Ovary (tissue), 3 donors: ENCODE measurements around the gene SNCAIP.

Experiments
- POLR2A ChIP-seq: fragments of 450-650 bp; IDR thresholded peaks from one replicate; pipeline ENCODE4 v1.6.1; 2017; ENCODE audit warnings: antibody characterized with exemption, mild to moderate bottlenecking, moderate library complexity
- TF ChIP-seq, protein P1 (sequence below), 3 donors: fragments of 450-650 bp in 2 of 3; fragments of 200-600 bp in 1 of 3; IDR thresholded peaks; one replicate each; pipeline versions ENCODE4 v1.5.1 to v1.8.0; 2016 to 2022; ENCODE audit warnings: antibody characterized with exemption in 3 of 3, mild to moderate bottlenecking in 1 of 3
- donor health status: DM: no; HTN: no; CAD: no.

DNA sequence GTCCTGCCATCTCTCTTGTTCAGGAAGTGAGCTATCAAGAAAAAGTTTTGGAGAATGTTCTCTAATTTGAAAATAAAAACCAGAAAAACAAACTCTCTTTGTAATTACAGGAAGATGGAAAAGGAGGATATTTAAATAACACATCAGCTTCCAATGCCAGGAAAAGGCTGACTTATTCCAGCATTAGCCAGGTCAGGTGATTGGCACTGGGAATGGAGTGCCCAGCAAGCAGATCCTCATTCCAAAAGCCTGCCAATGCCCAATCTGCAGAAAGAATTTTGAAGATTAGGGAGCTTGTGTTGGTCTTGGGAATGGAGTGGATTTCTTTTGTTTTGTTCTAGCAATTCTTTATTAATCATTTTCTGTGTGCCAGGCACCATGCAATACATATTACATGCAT lies 196.6 kb downstream of the SNCAIP start:
- TF ChIP-seq, protein P1, sequence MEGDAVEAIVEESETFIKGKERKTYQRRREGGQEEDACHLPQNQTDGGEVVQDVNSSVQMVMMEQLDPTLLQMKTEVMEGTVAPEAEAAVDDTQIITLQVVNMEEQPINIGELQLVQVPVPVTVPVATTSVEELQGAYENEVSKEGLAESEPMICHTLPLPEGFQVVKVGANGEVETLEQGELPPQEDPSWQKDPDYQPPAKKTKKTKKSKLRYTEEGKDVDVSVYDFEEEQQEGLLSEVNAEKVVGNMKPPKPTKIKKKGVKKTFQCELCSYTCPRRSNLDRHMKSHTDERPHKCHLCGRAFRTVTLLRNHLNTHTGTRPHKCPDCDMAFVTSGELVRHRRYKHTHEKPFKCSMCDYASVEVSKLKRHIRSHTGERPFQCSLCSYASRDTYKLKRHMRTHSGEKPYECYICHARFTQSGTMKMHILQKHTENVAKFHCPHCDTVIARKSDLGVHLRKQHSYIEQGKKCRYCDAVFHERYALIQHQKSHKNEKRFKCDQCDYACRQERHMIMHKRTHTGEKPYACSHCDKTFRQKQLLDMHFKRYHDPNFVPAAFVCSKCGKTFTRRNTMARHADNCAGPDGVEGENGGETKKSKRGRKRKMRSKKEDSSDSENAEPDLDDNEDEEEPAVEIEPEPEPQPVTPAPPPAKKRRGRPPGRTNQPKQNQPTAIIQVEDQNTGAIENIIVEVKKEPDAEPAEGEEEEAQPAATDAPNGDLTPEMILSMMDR (IDR thresholded peaks at IDR 0.05) = no peak
- TF ChIP-seq POLR2A = no peak
